HEK293T (cell line): Measurements from ENCODE around the gene IFNA2.
"Not testable (repeated sequence)": the region's sequence is repeated elsewhere in the genome, so short reads cannot be mapped to it uniquely, and the experiment has no call there.

Experiments used
- CTCF ChIA-PET: fragments of 350-600 bp; formaldehyde crosslinking; extraction: SDS; loops from one replicate; lab custom pipeline; 2021; ENCODE audit warnings: antibody characterized with exemption, inconsistent platforms; lab: Yijun Ruan, JAX
- POLR2A ChIA-PET: fragments of 350-600 bp; formaldehyde crosslinking; extraction: SDS; loops from one replicate; lab custom pipeline; 2020; ENCODE audit warnings: antibody characterized with exemption, inconsistent platforms; lab: Yijun Ruan, JAX
- DNase-seq: peaks from one replicate; pipeline ENCODE4 v3.0.0; 2012; ENCODE audit warnings: mixed read lengths; ENCODE audit errors: extremely low spot score
- ARNT ChIP-seq: fragments of 450-650 bp; IDR thresholded peaks from 2 replicates; pipeline ENCODE4 v1.6.1; 2017; ENCODE audit warnings: mild to moderate bottlenecking
- BHLHE40 ChIP-seq: fragments of 450-650 bp; IDR thresholded peaks from 2 replicates; pipeline ENCODE4 v1.6.1; 2016; ENCODE audit warnings: mild to moderate bottlenecking, moderate library complexity, borderline replicate concordance
- CTBP1 ChIP-seq: fragments of 450-650 bp; IDR thresholded peaks from 2 replicates; pipeline ENCODE4 v1.6.1; 2016; ENCODE audit warnings: borderline replicate concordance
- ELF4 ChIP-seq: fragments of 450-650 bp; IDR thresholded peaks from 2 replicates; pipeline ENCODE4 v1.6.1; 2017; ENCODE audit warnings: antibody characterized with exemption
- FOXA1 ChIP-seq: fragments of 450-650 bp; IDR thresholded peaks from 2 replicates; pipeline ENCODE4 v1.6.1; 2016; ENCODE audit warnings: mild to moderate bottlenecking
- FOXK2 ChIP-seq: fragments of 450-650 bp; IDR thresholded peaks from 2 replicates; pipeline ENCODE4 v1.6.1; 2016; ENCODE audit warnings: mild to moderate bottlenecking
- FOXM1 ChIP-seq: fragments of 450-650 bp; IDR thresholded peaks from 2 replicates; pipeline ENCODE4 v1.6.1; 2017; ENCODE audit warnings: mild to moderate bottlenecking, borderline replicate concordance
- HDGF ChIP-seq: fragments of 450-650 bp; IDR thresholded peaks from 2 replicates; pipeline ENCODE4 v1.6.1; 2017; ENCODE audit warnings: antibody characterized with exemption, borderline replicate concordance
- L3MBTL2 ChIP-seq: fragments of 450-650 bp; conservative IDR thresholded peaks from 2 replicates; pipeline ENCODE4 v1.6.1; 2016; ENCODE audit warnings: mild to moderate bottlenecking
- LEF1 ChIP-seq: fragments of 450-650 bp; IDR thresholded peaks from 2 replicates; pipeline ENCODE4 v1.6.1; 2017; ENCODE audit warnings: mild to moderate bottlenecking, borderline replicate concordance
- NFRKB ChIP-seq: fragments of 450-650 bp; IDR thresholded peaks from 2 replicates; pipeline ENCODE4 v1.6.1; 2016; ENCODE audit warnings: mild to moderate bottlenecking, moderate library complexity
- SP1 ChIP-seq: fragments of 450-650 bp; IDR thresholded peaks from 2 replicates; pipeline ENCODE4 v1.6.1; 2017
- SUZ12 ChIP-seq: fragments of 450-650 bp; IDR thresholded peaks from 2 replicates; pipeline ENCODE4 v1.6.1; 2016; ENCODE audit warnings: mild to moderate bottlenecking
- TARDBP ChIP-seq: fragments of 450-650 bp; IDR thresholded peaks from 2 replicates; pipeline ENCODE4 v1.6.1; 2016
- ZNF384 ChIP-seq: fragments of 450-650 bp; IDR thresholded peaks from 2 replicates; pipeline ENCODE4 v1.6.1; 2016
- TF ChIP-seq, protein P1 (sequence below): fragments of 450-650 bp; IDR thresholded peaks from 2 replicates; pipeline ENCODE4 v1.6.1; 2016

The IFNA2 gene

DNA sequence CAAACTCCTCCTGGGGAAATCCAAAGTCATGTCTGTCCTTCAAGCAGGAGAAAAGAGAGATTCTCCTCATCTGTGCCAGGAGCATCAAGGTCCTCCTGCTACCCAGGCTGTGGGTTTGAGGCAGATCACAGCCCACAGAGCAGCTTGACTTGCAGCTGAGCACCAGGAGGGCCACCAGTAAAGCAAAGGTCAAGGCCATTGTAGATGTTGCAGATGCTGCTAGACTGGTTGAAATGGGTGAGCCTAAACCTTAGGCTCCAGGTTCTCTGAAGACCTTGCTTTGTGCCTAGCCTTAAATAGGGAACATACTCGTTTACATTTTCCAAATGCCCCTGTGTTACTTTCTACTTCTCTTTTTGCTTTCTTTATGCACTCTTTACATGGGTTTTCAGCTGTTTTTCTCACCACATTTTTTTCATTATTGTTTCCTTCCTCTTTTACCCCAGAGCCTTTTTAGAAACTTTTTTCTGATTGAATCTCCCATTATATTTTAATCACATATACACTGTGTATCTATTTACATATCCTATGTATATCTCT is at the start of gene IFNA2:
Gene IFNA2 (minus strand): TSS at position 268 of the 540 bp plus-strand sequence. CDS start 69 bp downstream, at position 199.
- TF ChIP-seq CTBP1 (no peak), FOXK2 (no peak), HDGF (no peak), ELF4 (no peak), TARDBP (no peak), SP1 (no peak), ZNF384 (no peak), LEF1 (no peak), L3MBTL2 (no peak), SUZ12 (no peak), FOXM1 (no peak), BHLHE40 (no peak), FOXA1 (no peak), NFRKB (no peak), ARNT (no peak)
- TF ChIP-seq, protein P1, sequence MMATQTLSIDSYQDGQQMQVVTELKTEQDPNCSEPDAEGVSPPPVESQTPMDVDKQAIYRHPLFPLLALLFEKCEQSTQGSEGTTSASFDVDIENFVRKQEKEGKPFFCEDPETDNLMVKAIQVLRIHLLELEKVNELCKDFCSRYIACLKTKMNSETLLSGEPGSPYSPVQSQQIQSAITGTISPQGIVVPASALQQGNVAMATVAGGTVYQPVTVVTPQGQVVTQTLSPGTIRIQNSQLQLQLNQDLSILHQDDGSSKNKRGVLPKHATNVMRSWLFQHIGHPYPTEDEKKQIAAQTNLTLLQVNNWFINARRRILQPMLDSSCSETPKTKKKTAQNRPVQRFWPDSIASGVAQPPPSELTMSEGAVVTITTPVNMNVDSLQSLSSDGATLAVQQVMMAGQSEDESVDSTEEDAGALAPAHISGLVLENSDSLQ, result no peak
- ChIA-PET POLR2A (no interaction called here), CTCF (interaction anchor here (1.0 kb wide), 1 partner anchor 11 kb away, joined by 3 read pairs; no protein-coding TSS in a partner anchor)
- no peak for DNase-seq

DNA sequence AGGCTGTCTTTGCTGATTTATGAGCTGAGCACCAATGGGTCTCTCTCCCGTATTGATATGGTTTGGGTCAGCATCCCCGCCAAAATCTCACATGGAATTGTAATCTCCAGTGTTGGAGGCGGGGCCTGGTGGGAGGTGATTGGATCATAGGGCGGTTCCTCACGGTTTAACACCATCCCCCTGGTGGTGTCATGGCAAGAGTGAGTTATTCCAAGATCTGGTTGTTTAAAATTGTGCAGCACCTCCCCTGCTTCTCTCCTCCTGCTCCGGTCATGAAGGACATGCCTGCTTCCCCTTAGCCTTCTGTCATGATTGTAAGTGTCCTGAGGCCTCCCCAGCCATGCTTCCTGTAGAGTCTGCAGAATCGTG is 49.8 kb upstream of the IFNA2 start:
- DNase-seq, POLR2A ChIA-PET: not testable (repeated sequence)
- CTCF ChIA-PET, result interaction anchor here (0.7 to 1.2 kb wide), 8 partner anchors 8 to 37 kb away, joined by 3 to 5 read pairs (median 4); no protein-coding TSS in a partner anchor

DNA sequence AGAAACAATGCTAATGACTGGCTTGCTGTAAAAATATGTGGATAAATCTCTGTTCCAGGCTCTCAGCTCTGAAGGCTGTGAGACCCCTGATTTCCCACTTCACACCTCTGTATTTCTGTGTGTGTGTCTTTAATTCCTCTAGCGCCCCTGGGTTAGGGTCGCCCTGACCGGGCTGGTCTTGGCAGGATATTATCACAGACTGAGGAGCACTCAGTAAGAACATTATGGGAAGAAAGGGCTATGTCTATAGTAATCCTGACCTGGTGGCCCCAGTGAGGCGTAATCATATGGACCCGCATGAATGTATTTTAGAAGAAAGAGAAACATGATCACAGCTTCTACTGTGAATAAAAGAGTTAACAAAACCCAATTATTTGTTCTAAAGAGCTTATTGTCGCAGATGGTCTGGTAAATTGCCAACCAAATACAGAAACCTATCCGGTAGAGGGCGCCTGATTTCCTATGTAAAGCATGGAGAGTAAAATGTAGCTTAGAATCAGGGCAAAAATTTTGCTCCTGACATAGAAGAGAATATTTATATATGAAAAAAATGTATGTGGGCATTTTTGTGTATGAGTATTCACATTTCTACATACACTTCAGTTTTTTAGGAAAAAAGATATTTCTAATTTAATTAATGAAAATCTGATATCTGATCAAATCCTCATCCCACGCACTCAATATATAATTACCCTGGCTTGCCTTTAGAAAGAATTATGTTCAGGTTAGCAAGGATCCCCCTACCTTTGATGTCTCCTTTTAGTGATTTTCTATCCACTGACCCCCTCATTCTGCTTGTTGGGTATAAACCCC is 49.2 kb upstream of the IFNA2 start:
- CTCF ChIA-PET, result interaction anchor here (0.5 to 1.2 kb wide), 12 partner anchors 8 to 280 kb away, joined by 3 to 5 read pairs (median 4); no protein-coding TSS in a partner anchor

DNA sequence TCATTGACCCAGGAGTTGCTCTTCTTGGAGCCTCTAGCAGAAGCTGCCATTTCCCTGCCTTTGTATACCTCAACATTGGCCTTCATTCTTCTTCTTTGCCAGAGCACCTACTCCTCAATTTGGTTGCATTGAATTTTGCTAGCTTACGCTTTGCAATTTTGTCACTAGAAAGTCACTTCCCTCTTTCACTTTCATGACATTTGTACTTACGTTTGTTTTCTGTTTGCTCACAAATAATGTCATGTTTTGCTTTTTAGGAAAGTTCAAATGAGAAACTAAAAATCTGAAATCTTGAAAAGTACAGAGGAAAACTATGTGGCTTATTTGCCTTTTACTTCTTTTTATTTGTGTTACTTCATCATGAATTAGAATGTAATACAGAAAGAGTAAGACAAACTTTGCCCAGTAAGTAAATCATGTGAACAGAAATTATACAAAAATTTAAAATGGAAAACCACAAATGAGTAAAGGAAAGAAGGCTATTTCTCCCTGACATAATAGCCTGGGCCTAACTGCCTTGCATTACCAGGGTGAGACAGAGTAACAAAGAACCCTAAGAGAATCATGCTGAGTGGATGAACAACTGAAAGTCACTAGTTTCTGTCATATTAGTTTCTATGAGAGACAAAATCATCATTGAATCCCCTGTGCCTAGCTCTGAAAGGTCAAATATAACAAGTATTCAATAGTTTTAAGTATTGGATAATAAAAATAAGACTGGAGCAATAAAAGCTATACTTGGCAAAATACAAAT is 47.7 kb upstream of the IFNA2 start:
- POLR2A ChIA-PET, result no interaction called here
- CTCF ChIA-PET, result no interaction called here
- no peak for DNase-seq
- TF ChIP-seq L3MBTL2 (no peak), SUZ12 (no peak), BHLHE40 (no peak), ARNT (no peak), TARDBP (no peak), ELF4 (no peak), NFRKB (no peak), ZNF384 (no peak), FOXM1 (no peak), LEF1 (no peak), FOXK2 (no peak), SP1 (no peak), CTBP1 (no peak), FOXA1 (no peak)
- TF ChIP-seq, protein P1, result no peak

More for the DNA sequence above, 49.2 kb upstream of the IFNA2 start:
- no peak for TF ChIP-seq CTBP1
- no peak for TF ChIP-seq SP1
- POLR2A ChIA-PET, result no interaction called here
- peak; percentile 53 for DNase-seq

DNA sequence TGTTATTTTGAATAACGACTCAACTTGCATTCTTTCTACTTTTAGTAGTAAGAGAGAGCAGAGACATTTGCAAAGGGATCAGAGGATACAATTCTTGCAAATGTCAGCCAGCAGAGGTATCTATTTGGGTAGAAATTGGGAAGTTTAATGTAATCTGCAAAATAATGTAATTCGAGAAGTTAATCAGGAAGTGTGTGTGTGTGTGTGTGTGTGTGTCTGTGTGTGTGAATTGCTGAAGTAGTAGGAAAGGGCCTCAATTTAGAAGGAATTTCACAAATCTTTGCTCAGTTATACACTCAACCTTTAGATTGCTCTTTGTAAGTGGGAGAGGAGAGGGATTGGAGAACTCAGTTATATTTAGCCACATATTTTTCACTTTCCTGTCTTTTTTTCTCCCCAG is 44.0 kb upstream of the IFNA2 start:
- no peak for TF ChIP-seq FOXA1
- ChIA-PET POLR2A (no interaction called here), CTCF (no interaction called here)
- DNase-seq, result no peak

DNA sequence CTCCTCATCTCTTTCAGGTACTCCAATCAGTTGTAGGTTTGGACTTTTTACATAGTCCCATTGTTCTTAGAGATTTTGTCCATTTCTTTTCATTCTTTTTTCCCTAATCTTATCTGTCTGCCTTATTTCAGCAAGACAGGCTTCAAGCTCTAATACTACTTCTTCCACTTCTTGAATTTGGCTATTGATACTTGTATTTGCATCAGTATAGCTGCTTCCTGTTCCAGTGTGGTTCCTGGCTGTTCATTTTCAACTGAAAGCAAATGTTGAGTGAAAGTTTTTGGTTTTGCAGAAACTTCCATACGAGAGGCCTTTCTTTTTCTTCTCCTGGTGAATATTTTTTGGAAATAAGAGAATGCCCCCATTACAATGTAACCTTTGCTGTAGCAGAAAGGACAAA is 43.0 kb upstream of the IFNA2 start:
- POLR2A ChIA-PET, result no interaction called here
- no peak for DNase-seq
- CTCF ChIA-PET, result no interaction called here
- TF ChIP-seq LEF1, result no peak
- no peak for TF ChIP-seq SUZ12
- TF ChIP-seq FOXK2, result no peak

DNA sequence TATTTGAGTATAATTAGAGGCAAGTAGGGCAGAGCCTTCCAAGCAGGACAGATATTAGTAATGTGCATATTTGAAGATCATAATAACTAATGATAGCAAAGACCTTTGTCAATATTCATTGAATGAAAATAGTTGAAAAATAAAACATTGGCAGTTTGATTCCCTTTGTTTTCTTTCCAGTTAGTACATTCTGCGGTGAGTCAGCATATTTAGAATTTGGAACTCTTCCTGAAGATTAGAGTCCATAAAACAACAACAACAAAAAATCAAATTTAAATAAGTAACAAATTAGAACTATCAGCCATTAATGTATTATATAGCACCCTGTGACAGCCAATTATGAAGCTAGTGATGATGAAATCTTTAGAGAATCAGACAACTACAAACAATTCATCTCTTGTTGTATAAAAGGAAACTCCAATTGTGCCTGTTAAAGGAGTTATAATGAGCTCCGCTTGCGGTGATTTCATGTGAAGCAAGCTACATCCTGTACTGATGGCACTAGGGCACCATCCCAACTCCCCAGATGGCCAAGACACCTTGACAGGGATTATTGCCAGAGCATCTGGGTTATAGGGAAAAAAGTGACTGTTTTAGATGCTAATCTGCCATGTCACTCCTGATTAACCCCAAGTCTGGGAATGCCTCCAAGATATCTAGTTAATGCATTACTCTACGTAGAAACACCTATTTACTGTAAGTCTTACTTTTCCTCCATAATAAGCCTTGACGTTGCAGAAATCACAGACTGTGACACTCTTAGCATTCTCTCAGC is 30.5 kb upstream of the IFNA2 start:
- no peak for DNase-seq
- TF ChIP-seq TARDBP (no peak), LEF1 (no peak), SUZ12 (0 out of 2 replicates have a peak, but pooled peaks have one; percentile 28), L3MBTL2 (no peak)
- ChIA-PET CTCF (no interaction called here), POLR2A (no interaction called here)
